ENCODE measurements around the gene FOXRED2.

- no peak for TF ChIP-seq CTCF (IDR thresholded peaks at IDR 0.05)
- TF ChIP-seq EZH2 (IDR thresholded peaks at IDR 0.05; ENCODE audit: borderline replicate concordance, insufficient read depth, low read depth, low read length, poor library complexity, severe bottlenecking): no peak
These were observed 39.6 kb downstream of the FOXRED2 start for GRCh38 chr22:36467042-36467810.

Data from B cell (primary cell).